Fibroblast of upper back skin (primary cell): ENCODE measurements around the gene OSGIN1.
"Not testable (repeated sequence)": the region's sequence is repeated elsewhere in the genome, so short reads cannot be mapped to it uniquely, and the experiment has no call there.

Experiments used
- DNase-seq: peaks from one replicate; pipeline ENCODE4 v3.0.0-alpha.2; 2013

The OSGIN1 gene

DNA sequence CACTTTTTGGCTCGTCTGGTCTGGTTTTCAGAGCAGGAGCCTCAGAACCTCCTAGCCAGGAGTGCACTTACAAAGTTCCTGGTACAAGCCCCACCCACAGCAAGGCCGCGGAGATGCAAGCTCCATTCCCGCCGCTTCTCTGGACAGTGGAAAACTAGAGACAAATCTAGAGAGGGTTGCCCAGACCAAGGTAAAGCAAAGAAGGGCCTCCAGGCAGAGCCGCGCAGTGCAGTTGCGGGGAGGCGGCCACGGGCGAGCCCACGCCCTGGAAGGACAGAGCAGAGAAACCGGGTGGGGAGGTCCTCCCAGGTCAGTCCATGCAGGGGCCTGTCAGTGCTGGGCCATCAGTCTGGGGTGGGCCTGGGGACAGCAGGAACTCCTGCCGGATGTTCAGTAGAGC, 11.0 kb upstream of the OSGIN1 start:
- DNase-seq: no peak

DNA sequence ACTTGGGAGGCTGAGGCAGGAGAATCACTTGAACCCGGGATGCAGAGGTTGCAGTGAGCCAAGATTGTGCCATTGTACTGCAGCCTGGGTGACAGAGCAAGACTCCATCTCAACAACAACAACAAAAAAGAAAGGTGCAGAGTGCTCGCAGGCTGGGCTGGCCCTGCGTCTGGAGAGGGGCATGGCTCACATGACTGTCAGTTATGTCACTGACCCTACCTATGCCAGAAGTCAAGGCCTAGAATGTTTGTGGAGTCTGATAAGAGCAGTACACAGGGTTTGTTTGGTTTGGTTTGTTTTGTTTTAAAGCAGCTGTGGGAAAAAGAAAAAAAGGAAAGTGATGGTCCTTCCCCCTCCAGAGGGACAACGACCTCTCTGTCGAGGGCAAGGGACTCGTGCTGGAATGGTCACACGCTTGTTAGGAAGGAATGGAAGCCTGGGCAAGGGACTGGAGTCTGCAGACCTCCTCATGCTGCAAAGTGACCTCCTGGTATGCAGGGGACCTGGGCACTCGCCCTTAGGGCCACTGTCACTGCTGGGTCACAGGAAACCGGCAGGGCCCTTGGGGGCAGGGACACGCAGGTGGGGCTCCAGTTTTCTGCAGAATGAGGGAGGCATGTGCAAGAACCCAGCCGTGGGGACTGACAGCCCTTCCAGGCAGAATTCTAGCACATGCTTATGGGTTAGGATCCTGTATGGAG, 10.1 kb upstream of the OSGIN1 start:
- no peak for DNase-seq

DNA sequence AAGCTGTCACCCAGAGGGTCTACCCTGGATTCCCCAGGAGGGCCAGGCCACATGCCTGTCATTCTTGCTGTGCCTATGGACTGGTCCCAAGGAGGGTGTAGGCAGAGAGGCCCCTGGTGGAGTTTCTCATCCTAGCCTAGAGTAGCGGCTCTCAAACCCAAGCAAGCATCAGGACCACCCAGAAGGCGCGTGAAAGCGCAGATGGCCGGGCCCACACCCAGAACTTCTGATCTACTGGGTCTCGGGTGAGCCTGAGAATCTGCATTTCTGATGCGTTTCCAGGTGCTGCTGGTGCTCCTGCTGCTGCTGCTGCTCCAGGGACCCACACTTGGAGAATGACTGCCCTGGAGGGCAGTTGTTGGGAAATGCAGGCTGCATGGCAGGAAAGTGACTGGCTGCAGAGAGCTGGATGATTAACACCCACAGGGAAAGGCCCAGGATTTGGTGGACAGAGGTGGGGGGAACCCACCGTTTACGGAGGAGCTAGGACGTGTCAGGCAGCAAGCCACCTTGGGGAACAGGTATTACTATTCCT, 9.5 kb upstream of the OSGIN1 start:
- DNase-seq: no peak

DNA sequence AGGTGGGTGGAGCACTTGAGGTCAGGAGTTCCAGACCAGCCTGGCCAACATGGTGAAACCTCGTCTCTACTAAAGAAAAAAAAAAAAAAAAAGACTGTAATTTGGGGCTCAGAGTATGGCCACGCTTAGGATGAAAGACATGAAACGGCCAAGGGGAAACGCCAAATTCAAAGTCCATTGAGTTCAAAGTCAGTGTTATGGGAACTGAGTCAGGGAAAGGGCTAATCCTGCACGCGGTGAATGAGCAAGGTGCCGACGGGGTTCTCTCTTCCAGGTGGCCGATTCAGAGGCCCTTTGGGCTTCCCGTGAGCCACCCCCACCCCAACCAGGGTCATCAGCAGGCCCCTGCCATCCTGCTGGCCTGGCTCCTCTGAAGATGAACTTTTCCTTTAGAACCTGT, 7.5 kb upstream of the OSGIN1 start:
- no peak for DNase-seq

DNA sequence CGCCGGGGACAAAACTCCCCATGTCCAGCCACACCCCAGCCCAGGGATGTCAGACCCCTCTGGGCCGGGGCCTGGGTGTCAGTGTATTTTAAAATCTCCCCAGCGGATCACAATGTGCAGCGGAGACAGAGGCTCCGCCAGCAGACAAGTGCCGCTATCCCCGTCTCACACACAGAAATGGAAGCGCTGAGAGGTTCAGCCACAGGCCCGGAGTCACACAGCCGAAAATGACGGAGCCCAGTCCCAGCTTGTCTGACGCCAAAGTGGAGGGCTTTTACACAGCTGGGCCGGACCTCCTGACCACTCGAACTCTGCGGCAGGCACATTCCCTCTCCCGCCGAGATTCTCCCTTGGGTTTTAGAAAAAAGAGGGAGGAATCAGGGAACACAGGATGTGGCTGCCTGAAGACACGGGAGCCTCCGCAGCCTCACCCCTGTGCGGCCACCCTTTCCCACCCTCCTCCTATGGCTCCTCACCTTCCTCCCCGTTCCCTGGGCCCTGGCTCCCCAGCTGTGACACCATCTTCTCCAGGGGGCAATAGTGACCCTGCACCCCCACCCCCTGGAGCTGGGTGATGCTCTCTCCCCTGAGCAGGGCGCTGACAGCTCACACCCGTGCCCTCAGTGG, 6.8 kb upstream of the OSGIN1 start:
- DNase-seq: no peak

DNA sequence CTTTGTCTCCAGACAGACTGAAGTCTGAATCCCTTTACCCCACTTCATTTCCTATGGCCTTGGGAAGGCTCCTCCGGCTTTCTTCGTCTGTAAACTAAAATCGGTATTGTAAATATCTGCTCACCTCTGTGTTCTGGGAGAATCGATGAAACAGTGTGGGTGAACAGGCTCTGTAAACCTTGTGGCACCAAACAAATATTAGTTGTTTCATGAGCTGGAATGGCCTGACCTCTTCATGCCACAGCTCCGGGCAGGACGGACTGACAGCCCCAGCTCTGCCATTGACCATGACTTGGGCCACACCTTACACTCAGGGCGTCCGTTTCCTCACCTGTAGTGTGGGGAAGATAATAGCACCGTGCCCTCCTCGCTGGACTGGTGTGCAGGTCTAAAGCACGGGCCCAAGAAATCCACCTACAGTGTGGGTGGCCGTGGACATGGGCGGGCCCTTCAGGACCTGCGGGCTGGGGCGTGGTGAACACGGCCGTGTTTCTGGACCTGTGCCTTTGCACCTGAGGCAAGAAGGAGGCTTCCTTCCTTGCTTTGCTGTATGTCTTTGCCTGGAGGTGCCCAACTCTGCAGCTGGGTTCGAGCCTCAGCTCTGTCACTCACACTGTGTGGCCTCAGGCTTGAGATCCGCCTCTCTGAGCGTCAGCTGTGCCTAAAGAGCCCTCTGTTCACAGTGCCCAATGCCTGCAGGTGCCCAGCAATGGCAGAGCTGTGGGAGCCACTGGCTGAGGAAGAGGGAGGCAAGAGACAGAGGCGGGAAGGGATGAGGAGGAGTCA, 6.1 kb upstream of the OSGIN1 start:
- no peak for DNase-seq

DNA sequence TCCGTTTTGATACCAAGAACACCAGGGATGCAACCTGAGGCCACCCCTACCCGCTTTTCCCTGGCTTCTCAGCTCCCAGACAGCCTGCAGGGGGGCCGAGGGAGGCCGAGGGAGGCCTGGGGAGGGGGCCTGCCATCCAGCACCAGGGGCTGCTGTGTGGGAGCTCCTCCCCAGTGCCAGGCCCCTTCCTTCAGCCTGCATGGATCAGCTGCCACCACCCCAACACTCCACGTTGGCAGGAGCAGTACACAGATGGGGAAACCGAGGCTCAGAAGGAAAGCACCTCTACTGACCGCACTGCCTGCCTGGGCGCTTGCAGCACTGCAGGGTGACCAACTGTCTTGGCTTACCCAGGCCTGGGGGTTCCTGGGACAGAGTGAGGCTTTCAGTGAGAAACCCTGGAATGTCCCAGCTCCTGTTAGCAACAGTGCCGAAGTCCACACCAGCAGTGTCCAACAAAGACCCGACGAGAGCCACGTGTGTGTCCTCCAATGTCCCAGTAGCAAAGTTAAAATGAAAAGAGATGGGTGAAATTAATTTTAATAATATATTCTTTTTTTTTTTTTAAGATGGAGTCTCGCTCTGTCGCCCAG, 5.3 kb upstream of the OSGIN1 start:
- DNase-seq: no peak

DNA sequence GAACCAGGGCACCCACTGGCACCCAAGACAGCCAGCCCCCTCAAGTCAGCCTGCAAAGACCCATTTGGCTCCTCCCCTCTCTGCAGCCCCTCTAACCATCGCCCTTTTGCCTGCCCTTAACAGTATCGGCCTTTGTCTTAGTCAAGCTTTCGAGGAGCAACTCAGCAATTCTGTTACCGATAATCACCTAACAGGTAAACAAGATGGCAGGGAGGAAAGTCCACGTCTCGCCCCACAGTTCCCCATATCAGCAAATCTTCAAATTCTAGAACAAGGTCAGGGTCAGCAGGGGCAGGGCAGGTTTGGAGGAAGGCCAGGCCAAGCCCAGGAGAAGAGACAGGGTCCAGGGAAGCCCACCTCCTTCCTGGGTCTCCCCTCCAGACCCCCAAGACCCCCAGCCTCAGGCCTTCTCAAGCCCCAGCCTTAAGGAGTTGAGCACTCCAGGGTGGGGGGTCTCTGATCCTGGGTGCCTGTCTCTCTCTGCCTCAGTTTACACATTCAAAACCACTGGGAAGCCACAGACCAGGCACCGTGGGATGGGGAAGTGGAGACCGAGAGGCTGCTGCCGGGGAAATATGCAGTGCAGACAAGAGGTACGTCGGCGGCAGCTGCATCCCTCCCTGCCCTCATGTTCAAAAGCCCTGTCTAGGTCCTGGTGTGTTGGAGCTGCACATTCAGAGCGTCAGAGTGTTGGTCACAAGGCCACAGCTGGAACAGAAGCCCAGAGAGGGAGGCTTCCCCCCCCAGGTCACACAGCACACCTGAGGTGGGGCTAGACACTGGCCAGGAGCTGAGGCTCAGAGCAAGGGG, 3.9 kb upstream of the OSGIN1 start:
- DNase-seq: no peak

DNA sequence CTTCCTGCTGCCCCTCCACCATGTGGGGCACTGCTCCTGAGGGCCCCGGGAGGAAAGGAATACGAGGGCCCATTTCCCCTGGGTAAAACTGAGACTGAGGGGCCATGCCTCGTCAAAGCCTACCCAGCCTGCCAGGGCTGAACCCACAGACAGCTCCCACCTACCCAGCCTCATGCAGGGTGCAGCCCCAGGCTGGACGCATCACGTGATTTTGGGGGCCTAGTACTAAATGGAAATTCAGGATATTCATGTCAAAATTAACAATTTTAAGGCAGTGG, 3.4 kb upstream of the OSGIN1 start:
- DNase-seq: no peak

DNA sequence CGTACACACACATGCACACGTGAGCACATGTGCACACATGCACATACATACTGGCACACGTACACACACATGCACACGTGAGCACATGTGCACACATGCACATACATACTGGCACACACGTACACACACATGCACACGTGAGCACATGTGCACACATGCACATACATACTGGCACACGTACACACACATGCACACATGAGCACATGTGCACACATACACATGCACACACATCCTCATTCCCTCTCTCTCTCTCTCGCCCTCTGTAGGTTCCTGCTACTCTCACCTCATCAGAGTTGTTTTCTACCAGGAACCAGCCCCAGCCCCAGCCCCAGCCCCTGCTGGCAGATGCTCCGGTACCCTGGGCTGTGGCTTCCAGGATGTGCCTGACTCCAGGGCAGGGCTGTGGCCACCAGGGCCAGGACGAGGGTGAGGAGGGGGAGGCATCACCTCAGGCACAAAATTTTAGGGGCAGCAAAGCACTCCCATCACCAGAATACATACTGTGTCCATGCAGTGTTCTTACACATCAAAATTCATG, 2.1 kb upstream of the OSGIN1 start:
- DNase-seq: not testable (repeated sequence)

DNA sequence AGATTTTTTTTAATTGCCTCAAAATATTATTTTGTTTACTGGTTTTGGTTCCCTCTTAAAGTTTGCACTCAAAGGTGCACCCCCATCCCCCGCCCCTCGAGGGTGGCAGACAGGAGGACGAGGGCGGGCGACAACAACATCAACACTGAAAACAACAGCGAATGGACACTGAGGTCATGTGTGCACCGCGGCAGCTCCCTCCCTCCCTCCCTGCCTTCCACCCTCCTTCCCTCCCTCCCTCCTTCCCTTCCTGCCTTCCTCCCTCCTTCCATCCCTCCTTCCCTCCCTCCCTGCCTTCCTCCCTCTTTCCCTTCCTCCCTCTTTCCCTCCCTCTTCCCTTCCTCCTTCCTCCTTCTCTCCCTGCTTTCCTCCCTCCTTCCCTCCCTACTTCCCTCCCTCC, 1.5 kb upstream of the OSGIN1 start:
- no peak for DNase-seq

DNA sequence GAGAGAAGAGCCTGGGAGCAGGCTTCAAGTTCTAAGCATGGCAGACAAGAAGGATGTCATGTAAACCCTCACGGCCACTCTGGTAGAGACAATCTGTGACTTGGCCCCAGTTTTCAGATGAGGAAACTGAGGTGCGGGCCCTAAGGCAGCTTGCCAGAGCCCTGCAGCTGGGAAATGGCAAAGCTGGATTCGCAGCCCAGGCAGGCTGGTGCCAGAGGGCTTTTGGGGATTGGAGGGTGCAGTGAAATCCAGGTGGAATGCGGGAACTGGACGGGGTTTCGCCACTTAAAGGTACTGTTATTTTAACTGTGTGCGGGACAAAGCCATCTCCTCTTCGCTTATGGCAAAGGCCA, 477 bp upstream of the OSGIN1 start:
- no peak for DNase-seq

DNA sequence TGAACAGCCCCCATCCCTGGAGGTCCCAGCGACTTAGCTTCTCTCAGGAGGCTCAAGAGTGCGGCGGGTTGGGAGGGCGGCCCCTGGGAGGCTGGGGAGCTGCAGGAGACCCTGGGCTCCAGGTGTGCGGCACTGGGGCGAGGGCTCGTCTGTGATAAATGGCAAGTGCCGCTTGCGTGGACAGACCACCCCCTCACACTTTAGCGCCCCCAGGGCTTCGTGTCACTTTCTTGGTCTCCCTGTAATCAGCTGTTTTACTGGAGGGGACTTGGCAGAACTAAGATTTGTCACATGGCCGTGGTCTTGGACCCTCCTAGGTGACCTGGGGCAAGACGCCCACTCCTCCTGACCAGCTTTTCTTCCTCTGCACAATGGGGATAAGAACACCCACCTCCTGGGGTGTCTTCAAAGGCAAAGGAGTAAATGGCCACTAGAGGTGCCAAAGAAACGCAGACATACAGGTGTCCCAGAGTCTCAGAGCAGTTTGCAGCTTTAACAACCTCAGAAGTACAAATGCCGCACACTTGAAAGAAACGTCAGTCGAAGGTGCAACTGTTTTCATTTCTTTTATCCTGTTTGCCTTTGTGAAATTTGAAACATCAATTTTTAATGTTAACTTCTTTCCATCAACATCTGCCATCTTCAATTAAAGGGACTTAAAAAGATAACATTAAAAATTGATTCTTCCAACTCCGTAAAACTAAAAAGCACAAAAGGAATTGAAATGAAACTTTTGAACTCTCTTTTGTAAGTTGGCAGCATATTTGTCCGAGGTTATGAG, 946 bp downstream of the OSGIN1 start:
- peak; percentile 19 for DNase-seq

DNA sequence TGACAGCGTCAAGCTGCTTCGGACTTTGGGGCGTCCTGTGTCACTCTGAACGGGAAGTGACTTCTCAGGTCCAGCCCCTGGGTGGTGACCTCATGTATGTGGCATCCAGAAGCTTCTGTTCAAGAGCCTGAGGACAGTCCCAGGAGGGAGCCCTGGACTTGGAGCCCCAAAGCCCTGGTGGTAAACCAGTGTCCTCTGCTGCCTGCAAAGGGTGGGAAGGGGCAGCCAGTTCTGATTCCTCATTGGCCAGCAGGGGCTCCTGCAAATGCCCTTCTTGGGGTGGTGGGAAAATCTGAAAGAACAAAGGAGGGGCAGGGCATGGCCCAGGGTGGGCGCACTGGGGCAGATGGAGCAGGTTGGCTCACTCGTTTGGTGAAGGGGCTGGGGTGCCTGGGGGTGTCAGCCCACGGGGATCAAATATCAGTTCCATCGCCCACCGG, 1.6 kb downstream of the OSGIN1 start:
- DNase-seq: peak; percentile 34

DNA sequence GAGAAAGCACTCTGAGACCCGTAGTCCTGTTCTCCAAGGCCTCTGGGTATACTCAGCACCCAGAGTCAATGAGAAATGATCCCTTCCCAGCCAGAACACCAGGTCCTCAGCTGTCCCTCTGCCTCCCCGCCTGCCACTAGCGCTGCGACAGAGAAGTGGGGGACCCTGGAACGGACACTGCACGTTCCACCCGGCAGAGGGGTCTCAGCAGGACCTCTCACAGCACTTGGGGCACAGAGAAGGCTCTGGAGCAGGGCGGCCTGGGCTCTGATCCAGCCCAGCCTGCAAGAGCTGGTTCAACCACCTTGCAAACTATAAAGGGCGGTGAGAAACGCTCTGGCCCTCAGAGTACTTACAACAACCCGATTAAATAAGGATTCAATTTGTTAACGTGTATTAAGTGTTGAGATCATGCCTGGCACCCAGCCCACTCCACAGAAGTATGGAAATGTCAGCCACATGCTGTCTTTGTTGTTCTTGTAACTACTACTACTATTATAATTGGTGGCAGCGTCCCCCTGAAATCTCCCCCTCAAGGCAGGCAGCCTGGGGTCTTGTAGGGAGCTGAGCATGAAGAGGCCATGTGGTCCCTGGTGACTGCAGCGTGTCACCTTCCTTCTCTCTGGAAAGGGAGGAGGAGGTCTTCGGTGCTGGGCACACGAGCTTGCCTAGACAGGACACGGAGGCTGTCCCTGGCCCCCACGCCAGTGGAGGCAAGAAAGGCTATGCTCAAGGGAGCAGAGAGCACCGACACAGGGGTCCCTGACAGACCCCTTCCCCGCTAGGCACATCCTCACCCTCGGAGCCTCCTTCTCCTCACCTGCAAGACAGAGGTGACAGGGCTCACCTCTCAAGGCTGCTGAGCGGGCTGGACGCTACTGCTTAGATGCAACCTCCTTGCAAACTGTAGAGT, 2.4 kb downstream of the OSGIN1 start:
- peak; percentile 49 for DNase-seq

DNA sequence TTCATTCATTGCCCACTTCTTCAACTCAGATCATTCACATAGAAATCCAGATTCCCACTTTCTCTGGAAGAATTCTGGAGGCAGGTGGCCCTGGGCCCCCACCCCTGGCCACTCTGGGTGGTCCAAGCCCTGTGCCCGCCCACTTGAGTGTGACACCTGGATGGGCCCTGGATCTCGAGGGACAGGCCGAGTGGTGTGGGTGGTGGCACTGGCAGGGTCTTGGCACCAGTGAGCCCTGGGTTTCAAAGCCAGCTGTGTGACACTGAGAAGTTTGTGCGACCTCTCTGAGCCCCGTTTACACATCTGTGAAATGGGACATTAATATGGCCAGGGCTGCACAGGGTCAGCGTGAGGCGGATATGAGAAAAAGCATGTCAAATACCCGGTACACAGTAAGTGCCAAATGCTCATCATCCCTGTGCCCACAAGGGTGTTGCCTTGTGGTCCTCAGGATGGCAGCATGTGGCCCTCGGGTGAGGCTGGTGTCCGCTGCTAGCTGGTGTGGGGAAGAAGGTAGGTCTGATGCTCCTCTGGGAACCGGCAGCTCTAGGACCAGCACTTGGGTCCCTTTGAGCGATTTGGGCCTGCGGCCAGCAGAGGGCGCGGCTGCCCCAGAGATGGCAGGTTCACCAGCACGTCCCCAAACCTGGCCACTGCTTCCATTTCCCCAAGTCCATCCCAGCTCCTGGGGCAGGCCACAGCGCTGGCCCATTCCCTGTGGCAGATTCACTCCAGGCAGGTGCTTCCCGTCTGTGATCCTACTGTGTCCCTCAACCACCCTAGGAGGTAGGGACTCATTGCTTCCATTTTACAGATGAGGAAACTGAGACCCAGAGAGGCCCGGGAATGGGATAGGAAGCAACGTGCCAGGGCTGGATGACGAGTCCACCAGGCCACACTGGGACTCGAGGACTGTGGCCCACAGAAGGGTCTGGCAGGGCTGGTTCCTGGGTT, 3.6 kb downstream of the OSGIN1 start:
- DNase-seq: peak; percentile 66

DNA sequence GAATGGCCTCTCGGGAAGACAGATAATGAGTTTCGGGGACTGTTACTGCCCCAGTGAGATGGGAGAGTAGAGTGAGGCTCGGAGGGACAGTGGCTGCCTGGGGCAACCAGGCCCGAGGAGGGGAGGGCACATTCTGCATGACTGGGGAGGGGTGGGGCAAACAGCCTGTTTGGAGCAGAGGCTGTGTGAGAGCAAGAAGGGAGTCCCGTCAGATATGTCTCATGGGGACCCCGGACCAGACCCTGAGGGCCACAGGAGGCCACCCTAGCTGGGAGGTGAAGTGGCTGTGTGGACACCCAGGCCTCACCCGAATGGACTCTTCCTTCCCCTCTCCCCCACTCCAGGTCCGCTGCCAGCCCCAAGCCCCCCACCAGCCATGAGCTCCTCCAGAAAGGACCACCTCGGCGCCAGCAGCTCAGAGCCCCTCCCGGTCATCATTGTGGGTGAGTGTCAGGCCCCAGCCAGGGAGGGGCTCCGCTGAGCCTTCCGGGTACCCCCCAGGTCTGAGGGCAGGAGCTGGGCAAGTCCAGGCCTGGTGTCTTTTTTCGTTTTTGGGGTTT, 4.3 kb downstream of the OSGIN1 start:
- no peak for DNase-seq

DNA sequence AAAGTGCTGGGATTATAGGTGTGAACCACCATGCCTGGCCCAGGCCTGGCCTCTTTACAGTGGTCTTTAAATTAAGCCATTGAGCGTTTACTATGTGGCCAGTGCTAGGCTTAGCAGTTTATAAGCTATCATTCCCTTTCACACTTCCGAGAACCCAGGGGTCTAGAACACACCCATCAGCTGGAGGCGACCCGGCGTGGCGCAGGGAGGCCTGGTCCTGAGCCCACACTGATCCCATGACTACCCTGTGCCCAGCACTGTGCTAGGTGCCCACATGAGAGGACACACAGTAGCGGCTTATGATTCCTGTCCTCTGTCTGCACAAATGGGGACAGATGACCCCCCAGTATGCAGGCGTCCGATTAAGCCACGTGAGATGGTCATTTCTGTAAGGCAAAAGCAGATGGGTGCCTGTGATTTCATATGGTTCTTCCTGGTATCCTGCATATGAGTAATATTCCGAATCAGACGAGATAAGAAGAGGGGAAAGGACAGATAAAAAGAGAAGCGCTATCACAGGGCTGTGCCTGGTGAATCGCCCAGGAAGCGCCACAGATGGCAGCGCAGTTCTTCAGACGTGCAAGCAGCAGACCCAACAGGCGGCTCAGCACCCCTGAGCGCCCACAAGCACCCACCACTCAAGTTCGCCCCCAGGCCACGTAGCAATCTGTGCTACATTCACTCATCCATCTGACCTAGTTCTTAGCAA, 5.3 kb downstream of the OSGIN1 start:
- DNase-seq: no peak
